K562 (cell line): ENCODE results near the gene SCUBE2. TPM values are rescaled to one million over a fixed set of nuclear protein-coding genes. Genes with fewer than 3 reads are reported as not detected.
"Not testable (repeated sequence)": the region's sequence is repeated elsewhere in the genome, so short reads cannot be mapped to it uniquely, and the experiment has no call there.

ENCODE experiments used
- ATAC-seq: fragments of 200-7000 bp; cut with Tn5 transposase; 3 replicates; pipeline ENCODE4 v1.9.1; 2020; ENCODE audit warnings: moderate library complexity
- BruUV-seq: library from RNA; stranded (reverse); fragments of 400-500 nt; replicated peaks from 2 replicates; lab custom pipeline; 2021; lab: Mats Ljungman, UMichigan
- CTCF ChIA-PET: fragments of 300-600 bp; formaldehyde crosslinking; extraction: SDS; loops from one replicate; lab custom pipeline; 2021; ENCODE audit warnings: low intra/inter-chr PET ratio; lab: Yijun Ruan, JAX
- POLR2A ChIA-PET: fragments of 300-600, 350-650 bp; sonication (Branson Sonifier 250); formaldehyde crosslinking; extraction: SDS; loops from one replicate; lab custom pipeline; 2021; ENCODE audit warnings: antibody characterized with exemption, inconsistent platforms; lab: Yijun Ruan, JAX
- DNase-seq, 4 experiments: peaks; one replicate each; pipeline versions ENCODE4 v3.0.0 to v3.0.0-alpha.2; 2011 to 2018; ENCODE audit warnings: low spot score in 3 of 4, mixed read lengths in 3 of 4; ENCODE audit errors: extremely low read depth in 1 of 4
- FAIRE-seq: peaks from 2 replicates; lab custom pipeline; 2011; peaks lifted over from hg19 to GRCh38; lab: Jason Lieb, UNC
- H2AFZ ChIP-seq: 2 replicates; pipeline ENCODE4 v1.6.0; 2011; ENCODE audit warnings: low read depth, low read length, control low read depth, inconsistent platforms
- H3K27ac ChIP-seq: fragments of 200-600 bp; 3 replicates; pipeline ENCODE4 v1.8.0; 2011; ENCODE audit warnings: low read depth, mild to moderate bottlenecking, control low read depth, inconsistent platforms, low read length, moderate library complexity, mixed read lengths; ENCODE audit errors: extremely low read depth
- H3K27me3 ChIP-seq, 2 experiments: fragments of 300-600 bp in 1 of 2; 2 replicates in 1 of 2; 3 replicates in 1 of 2; pipeline versions ENCODE4 v1.6.0 to v1.8.0; 2011; ENCODE audit warnings: inconsistent platforms in 2 of 2, low read length in 2 of 2, mild to moderate bottlenecking in 1 of 2, mixed read lengths in 1 of 2, moderate library complexity in 1 of 2; ENCODE audit not compliant: control insufficient read depth in 2 of 2, insufficient read depth in 2 of 2
- H3K36me3 ChIP-seq: fragments of 300-600 bp; 3 replicates; pipeline ENCODE4 v1.8.0; 2011; ENCODE audit warnings: mild to moderate bottlenecking, low read length, inconsistent platforms; ENCODE audit not compliant: control insufficient read depth, insufficient read depth
- H3K4me1 ChIP-seq, 2 experiments: fragments of 200-600 bp in 1 of 2; replicated peaks in 1 of 2; 2 replicates in 1 of 2; 3 replicates in 1 of 2; pipeline versions ENCODE4 v1.5.1 to v1.8.0; 2011; ENCODE audit warnings: inconsistent platforms in 2 of 2, low read length in 2 of 2, mild to moderate bottlenecking in 1 of 2, mixed read lengths in 1 of 2, moderate library complexity in 1 of 2; ENCODE audit not compliant: control insufficient read depth in 2 of 2, insufficient read depth in 2 of 2
- H3K4me2 ChIP-seq: 2 replicates; pipeline ENCODE4 v1.6.1; 2011; ENCODE audit warnings: low read length, control low read depth, inconsistent platforms, mixed read lengths; ENCODE audit not compliant: insufficient read depth
- H3K4me3 ChIP-seq: fragments of 200-600 bp; sonication (generic), shearing (Covaris generic); 2 replicates; pipeline ENCODE4 v1.5.1; 2016; ENCODE audit warnings: control low read depth, inconsistent platforms
- H3K79me2 ChIP-seq: fragments of 200-600 bp; 3 replicates; pipeline ENCODE4 v1.8.0; 2011; ENCODE audit warnings: low read length, inconsistent platforms; ENCODE audit not compliant: control insufficient read depth, insufficient read depth
- H3K9ac ChIP-seq, 2 experiments: 2 replicates each; pipeline versions ENCODE4 v1.6.0 to v1.6.1; 2011; ENCODE audit warnings: low read depth in 2 of 2, low read length in 2 of 2, control low read depth in 1 of 2, inconsistent platforms in 1 of 2, mild to moderate bottlenecking in 1 of 2, mixed read lengths in 1 of 2; ENCODE audit not compliant: insufficient read depth in 1 of 2
- H3K9me1 ChIP-seq: one replicate; pipeline ENCODE4 v1.6.0; 2011; ENCODE audit warnings: inconsistent platforms, mild to moderate bottlenecking, low read length, moderate library complexity; ENCODE audit not compliant: control insufficient read depth, insufficient read depth
- H3K9me3 ChIP-seq: replicated peaks from 2 replicates; pipeline ENCODE4 v1.5.1; 2011; ENCODE audit warnings: low read depth, low read length, inconsistent platforms; ENCODE audit not compliant: control insufficient read depth, insufficient read depth
- H4K20me1 ChIP-seq: replicated peaks from 2 replicates; pipeline ENCODE4 v1.6.1; 2011; ENCODE audit warnings: low read length, inconsistent platforms, mixed read lengths; ENCODE audit not compliant: control insufficient read depth, insufficient read depth
- ATF3 ChIP-seq, 2 experiments: fragments of 450-650 bp in 1 of 2; sonication (generic) in 1 of 2; formaldehyde crosslinking in 1 of 2; IDR thresholded peaks in 1 of 2; conservative IDR thresholded peaks in 1 of 2; 2 replicates each; pipeline versions ENCODE4 v1.6.1 to v1.8.1; 2016 to 2023; ENCODE audit warnings: mild to moderate bottlenecking in 2 of 2, moderate library complexity in 2 of 2, inconsistent platforms in 1 of 2, missing genetic modification reagents in 1 of 2
- CEBPB ChIP-seq: fragments of 450-650 bp; IDR thresholded peaks from 2 replicates; pipeline ENCODE4 v1.6.1; 2016; ENCODE audit warnings: missing genetic modification characterization, missing compliant biosample characterization
- HOMEZ ChIP-seq: fragments of 250-450 bp; sonication (Bioruptor Pico); IDR thresholded peaks from 2 replicates; pipeline ENCODE4 v1.4.0; 2020; ENCODE audit warnings: mild to moderate bottlenecking, moderate library complexity
- MNT ChIP-seq, 2 experiments: fragments of 450-650 bp; conservative IDR thresholded peaks; 2 replicates each; pipeline ENCODE4 v1.6.1; 2017; ENCODE audit warnings: mild to moderate bottlenecking in 2 of 2, moderate library complexity in 2 of 2
- NBN ChIP-seq: fragments of 450-650 bp; IDR thresholded peaks from 2 replicates; pipeline ENCODE4 v1.6.1; 2016; ENCODE audit warnings: low read depth, mild to moderate bottlenecking
- SNIP1 ChIP-seq: fragments of 450-650 bp; IDR thresholded peaks from 2 replicates; pipeline ENCODE4 v1.7.1; 2017; ENCODE audit warnings: low read depth, mild to moderate bottlenecking
- ZC3H8 ChIP-seq: fragments of 450-650 bp; IDR thresholded peaks from 2 replicates; pipeline ENCODE4 v1.6.1; 2017
- ZNF24 ChIP-seq: fragments of 450-650 bp; IDR thresholded peaks from 2 replicates; pipeline ENCODE4 v1.6.1; 2016
- WGBS: fragments of 100-300 bp; shearing (Covaris generic); methylation state at CpG from one replicate; pipeline ENCODE4 v1.1.6; 2016; ENCODE audit warnings: low coverage, mixed read lengths; ENCODE audit not compliant: insufficient coverage; ENCODE audit errors: missing lambda C conversion rate; 5-methylcytosine and 5-hydroxymethylcytosine counted together
- in situ Hi-C: fragments of 300-500 bp; cut with MboI; formaldehyde crosslinking; loops from 4 replicates; pipeline ENCODE4 v1.15.0; 2018; ENCODE audit warnings: inconsistent platforms, mixed read lengths
- intact Hi-C: fragments of 100-400 bp; cut with micrococcal nuclease; formaldehyde crosslinking; loops from 2 replicates; pipeline ENCODE4 v1.14.2; 2022
- polyA plus RNA-seq, 8 experiments: library from polyadenylated mRNA; depleted of rRNA in 4 of 8; stranded (reverse) in 5 of 8; unstranded in 3 of 8; fragments of >200 nt; fragmentation: Nextera tagmentation in 2 of 8; fragmentation: Illumina TruSeq in 1 of 8; extraction: Ambion mirVana in 2 of 8; extraction: Trizol in 1 of 8; gene quantifications; 2 replicates each; pipeline versions ENCODE4 v1.2.1 to v1.2.3, GENCODE V29; 2011 to 2014; ENCODE audit warnings: inconsistent platforms in 1 of 8, missing spikeins in 1 of 8
- total RNA-seq, 7 experiments: library from RNA; depleted of rRNA in 6 of 7; stranded (reverse); fragments of >200 nt in 6 of 7; fragmentation: Illumina TruSeq in 2 of 7; extraction: Trizol in 2 of 7; gene quantifications; 2 replicates each; pipeline versions ENCODE4 v1.2.1 to v1.2.3, GENCODE V29; 2011 to 2021; ENCODE audit warnings: low replicate concordance in 1 of 7
- TF ChIP-seq, protein P1 (sequence below): fragments of 250-450 bp; sonication (Bioruptor Pico); IDR thresholded peaks from 2 replicates; pipeline ENCODE4 v1.5.0; 2020; ENCODE audit warnings: mild to moderate bottlenecking

Gene SCUBE2
- total and polyA plus RNA-seq, 9 of the 15 experiments (the other 6 are each of a cell fraction or from before 2014, with no cell fraction given), result 0.06 to 0.40 (median 0.07) TPM; not detected in 6

DNA sequence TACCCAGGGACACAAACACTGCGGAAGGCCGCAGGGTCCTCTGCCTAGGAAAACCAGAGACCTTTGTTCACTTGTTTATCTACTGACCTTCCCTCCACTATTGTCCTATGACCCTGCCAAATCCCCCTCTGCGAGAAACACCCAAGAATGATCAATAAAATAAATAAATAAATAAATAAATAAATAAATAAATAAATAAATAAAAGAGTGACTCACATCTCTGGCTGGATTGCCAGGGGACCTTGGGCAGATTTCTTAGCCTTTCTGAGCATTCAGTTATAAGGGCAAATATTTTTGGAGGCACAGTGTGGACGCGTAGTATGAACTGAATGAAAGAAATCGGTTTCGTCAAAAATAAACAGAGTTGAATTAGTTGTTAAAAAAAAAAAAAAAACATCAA, 112.0 kb downstream of the SCUBE2 start:
- H3K27me3 ChIP-seq; H3K36me3 ChIP-seq; H3K4me3 ChIP-seq; H3K4me2 ChIP-seq; DNase-seq; H4K20me1 ChIP-seq; intact Hi-C loops; FAIRE-seq; CTCF ChIA-PET; H3K27ac ChIP-seq; POLR2A ChIA-PET; H3K9me3 ChIP-seq; BruUV-seq; H3K4me1 ChIP-seq; H3K9ac ChIP-seq; ATAC-seq; in situ Hi-C loops; H3K79me2 ChIP-seq; H2AFZ ChIP-seq; H3K9me1 ChIP-seq; TF ChIP-seq ATF3 (CRISPR knock-in tag; conservative IDR thresholded peaks at IDR 0.05): not testable (repeated sequence)
- 0 out of 2 replicates have a peak, but pooled peaks have one; percentile 7 for TF ChIP-seq ATF3 (IDR thresholded peaks at IDR 0.05)
- 78% methylated on average over 2 of the region's 7 CpGs for WGBS

DNA sequence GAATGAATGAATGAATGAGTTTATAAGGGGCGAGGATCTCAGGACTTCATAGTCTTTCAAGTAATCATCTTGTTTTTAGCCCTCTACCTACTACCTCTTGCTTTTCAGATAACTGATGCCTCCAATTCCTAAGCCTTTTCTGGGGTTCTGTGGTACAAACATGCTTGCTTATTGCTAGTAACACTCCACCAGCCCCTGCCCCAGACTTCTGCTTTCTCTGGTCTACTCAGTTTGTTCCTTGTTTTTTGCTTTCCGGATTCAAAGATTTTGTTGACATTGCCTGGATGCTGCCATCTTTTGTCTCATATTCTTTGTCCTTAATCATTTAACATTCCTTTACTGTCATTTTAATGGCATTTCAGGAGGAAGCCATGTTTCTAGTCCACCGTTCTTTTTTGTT, 118.3 kb downstream of the SCUBE2 start:
- no TSS peak for BruUV-seq
- no peak overlapping the region for H2AFZ ChIP-seq
- ATAC-seq (no peak), DNase-seq (no peak), FAIRE-seq (no peak)
- no peaks in the 10 kb centered on the region for H3K9me1 ChIP-seq
- WGBS, result 46% methylated on average over 3 of the region's 3 CpGs
- ChIA-PET POLR2A (no interaction called here), CTCF (no interaction called here)
- no peak overlapping the region for H3K9ac ChIP-seq
- H4K20me1 ChIP-seq, result no peaks in the 10 kb centered on the region
- H3K4me1 ChIP-seq, result peaks cover 0 to 7% of the 10 kb centered on the region in 2 experiments; a peak in 3 of 5 replicates
- no peaks in the 10 kb centered on the region for H3K27me3 ChIP-seq
- intact Hi-C loops (no loop called here), in situ Hi-C loops (no loop called here)
- H3K36me3 ChIP-seq, result no peaks in the 10 kb centered on the region
- no peaks in the 10 kb centered on the region for H3K79me2 ChIP-seq
- no peak overlapping the region for H3K4me2 ChIP-seq
- H3K27ac ChIP-seq, result no peak overlapping the region
- no peaks in the 10 kb centered on the region for H3K9me3 ChIP-seq
- H3K4me3 ChIP-seq, result no peak overlapping the region
- no peak for TF ChIP-seq HOMEZ (CRISPR knock-in tag)
- no peak for TF ChIP-seq NBN
- TF ChIP-seq ZNF24, result peak; percentile 89
- TF ChIP-seq CEBPB (tag), result no peak
- TF ChIP-seq, protein P1, sequence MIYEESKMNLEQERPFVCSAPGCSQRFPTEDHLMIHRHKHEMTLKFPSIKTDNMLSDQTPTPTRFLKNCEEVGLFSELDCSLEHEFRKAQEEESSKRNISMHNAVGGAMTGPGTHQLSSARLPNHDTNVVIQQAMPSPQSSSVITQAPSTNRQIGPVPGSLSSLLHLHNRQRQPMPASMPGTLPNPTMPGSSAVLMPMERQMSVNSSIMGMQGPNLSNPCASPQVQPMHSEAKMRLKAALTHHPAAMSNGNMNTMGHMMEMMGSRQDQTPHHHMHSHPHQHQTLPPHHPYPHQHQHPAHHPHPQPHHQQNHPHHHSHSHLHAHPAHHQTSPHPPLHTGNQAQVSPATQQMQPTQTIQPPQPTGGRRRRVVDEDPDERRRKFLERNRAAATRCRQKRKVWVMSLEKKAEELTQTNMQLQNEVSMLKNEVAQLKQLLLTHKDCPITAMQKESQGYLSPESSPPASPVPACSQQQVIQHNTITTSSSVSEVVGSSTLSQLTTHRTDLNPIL (CRISPR knock-in tag), result no peak
- TF ChIP-seq ZC3H8, result no peak
- TF ChIP-seq SNIP1, result no peak
- TF ChIP-seq MNT (conservative IDR thresholded peaks at IDR 0.05), result no peak
